HEK293 (cell line): ENCODE measurements around the gene PTPRN2.

ENCODE experiments used
- BCL11A ChIP-seq: fragments of 450-650 bp; formaldehyde crosslinking; IDR thresholded peaks from 2 replicates; pipeline ENCODE4 v1.5.1; 2016; ENCODE audit warnings: low read depth, missing biosample characterization, missing genetic modification characterization
- YY1 ChIP-seq: fragments of 450-650 bp; formaldehyde crosslinking; IDR thresholded peaks from 2 replicates; pipeline ENCODE4 v1.5.1; 2018; ENCODE audit warnings: missing biosample characterization, missing genetic modification characterization
- ZNF239 ChIP-seq: fragments of 450-650 bp; formaldehyde crosslinking; IDR thresholded peaks from 2 replicates; pipeline ENCODE4 v1.5.1; 2016; ENCODE audit warnings: missing biosample characterization, missing genetic modification characterization
- ZNF324 ChIP-seq: fragments of 450-650 bp; formaldehyde crosslinking; IDR thresholded peaks from 2 replicates; pipeline ENCODE4 v1.5.1; 2016; ENCODE audit warnings: missing biosample characterization, missing genetic modification characterization
- ZNF350 ChIP-seq: fragments of 450-650 bp; formaldehyde crosslinking; IDR thresholded peaks from 2 replicates; pipeline ENCODE4 v1.5.0; 2017; ENCODE audit warnings: missing biosample characterization, mild to moderate bottlenecking, missing genetic modification characterization
- TF ChIP-seq, protein P1 (sequence below): fragments of 450-650 bp; formaldehyde crosslinking; IDR thresholded peaks from 2 replicates; pipeline ENCODE4 v1.5.1; 2016; ENCODE audit warnings: missing biosample characterization, missing genetic modification characterization
- TF ChIP-seq, protein P2 (sequence below): fragments of 450-650 bp; formaldehyde crosslinking; IDR thresholded peaks from 2 replicates; pipeline ENCODE4 v1.5.1; 2016; ENCODE audit warnings: missing biosample characterization, missing genetic modification characterization, low read depth

DNA sequence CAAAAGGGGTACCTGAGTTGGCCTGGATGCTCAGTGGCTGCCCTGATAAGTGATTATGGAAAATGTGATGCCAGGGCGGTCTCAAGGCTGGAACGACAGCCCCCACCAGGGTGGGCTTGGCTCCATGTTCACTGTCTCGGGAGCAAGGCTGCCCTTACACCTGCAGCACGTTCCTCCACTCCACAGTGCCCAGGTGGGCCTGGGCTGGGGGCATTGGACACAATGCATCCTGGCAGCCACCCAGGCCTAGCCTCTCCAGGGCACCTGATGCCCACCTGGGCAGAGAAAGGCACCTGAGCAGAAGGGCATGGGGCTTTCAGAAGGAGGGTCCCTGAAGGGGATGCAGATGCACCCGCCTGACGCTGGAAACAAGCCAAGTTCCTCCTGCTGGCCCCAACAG, 702.5 kb downstream of the PTPRN2 start:
- TF ChIP-seq, protein P1, sequence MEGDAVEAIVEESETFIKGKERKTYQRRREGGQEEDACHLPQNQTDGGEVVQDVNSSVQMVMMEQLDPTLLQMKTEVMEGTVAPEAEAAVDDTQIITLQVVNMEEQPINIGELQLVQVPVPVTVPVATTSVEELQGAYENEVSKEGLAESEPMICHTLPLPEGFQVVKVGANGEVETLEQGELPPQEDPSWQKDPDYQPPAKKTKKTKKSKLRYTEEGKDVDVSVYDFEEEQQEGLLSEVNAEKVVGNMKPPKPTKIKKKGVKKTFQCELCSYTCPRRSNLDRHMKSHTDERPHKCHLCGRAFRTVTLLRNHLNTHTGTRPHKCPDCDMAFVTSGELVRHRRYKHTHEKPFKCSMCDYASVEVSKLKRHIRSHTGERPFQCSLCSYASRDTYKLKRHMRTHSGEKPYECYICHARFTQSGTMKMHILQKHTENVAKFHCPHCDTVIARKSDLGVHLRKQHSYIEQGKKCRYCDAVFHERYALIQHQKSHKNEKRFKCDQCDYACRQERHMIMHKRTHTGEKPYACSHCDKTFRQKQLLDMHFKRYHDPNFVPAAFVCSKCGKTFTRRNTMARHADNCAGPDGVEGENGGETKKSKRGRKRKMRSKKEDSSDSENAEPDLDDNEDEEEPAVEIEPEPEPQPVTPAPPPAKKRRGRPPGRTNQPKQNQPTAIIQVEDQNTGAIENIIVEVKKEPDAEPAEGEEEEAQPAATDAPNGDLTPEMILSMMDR = no peak
- TF ChIP-seq YY1 (tag by site-specific recombination) = no peak
- TF ChIP-seq BCL11A (tag by site-specific recombination) = no peak
- TF ChIP-seq, protein P2, sequence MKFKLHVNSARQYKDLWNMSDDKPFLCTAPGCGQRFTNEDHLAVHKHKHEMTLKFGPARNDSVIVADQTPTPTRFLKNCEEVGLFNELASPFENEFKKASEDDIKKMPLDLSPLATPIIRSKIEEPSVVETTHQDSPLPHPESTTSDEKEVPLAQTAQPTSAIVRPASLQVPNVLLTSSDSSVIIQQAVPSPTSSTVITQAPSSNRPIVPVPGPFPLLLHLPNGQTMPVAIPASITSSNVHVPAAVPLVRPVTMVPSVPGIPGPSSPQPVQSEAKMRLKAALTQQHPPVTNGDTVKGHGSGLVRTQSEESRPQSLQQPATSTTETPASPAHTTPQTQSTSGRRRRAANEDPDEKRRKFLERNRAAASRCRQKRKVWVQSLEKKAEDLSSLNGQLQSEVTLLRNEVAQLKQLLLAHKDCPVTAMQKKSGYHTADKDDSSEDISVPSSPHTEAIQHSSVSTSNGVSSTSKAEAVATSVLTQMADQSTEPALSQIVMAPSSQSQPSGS (tag by site-specific recombination) = no peak
- no peak for TF ChIP-seq ZNF239 (tag by site-specific recombination)
- no peak for TF ChIP-seq ZNF350 (tag by site-specific recombination)
- no peak for TF ChIP-seq ZNF324 (tag by site-specific recombination)
